A549 (cell line): ENCODE results near the gene SLC12A2. TPM values are rescaled to one million over a fixed set of nuclear protein-coding genes. Genes with fewer than 3 reads are reported as not detected.

Experiments
- ATAC-seq, 2 experiments: fragments of 200-7000 bp in 1 of 2; fragments of >200 bp in 1 of 2; cut with Nextera tagmentation in 1 of 2; cut with Tn5 transposase in 1 of 2; 3 replicates each; pipeline versions ENCODE4 v1.8.0 to v1.9.1; 2018 to 2020; ENCODE audit warnings: mild to moderate bottlenecking in 1 of 2, moderate library complexity in 1 of 2
- CTCF ChIA-PET: fragments of 300-600 bp; sonication (Branson Sonifier 250); formaldehyde crosslinking; extraction: SDS; loops from one replicate; lab custom pipeline; 2021; ENCODE audit warnings: antibody characterized with exemption, inconsistent platforms; lab: Yijun Ruan, JAX
- POLR2A ChIA-PET: fragments of 350-600 bp; formaldehyde crosslinking; extraction: SDS; loops from one replicate; lab custom pipeline; 2021; ENCODE audit warnings: antibody characterized with exemption, inconsistent platforms; lab: Yijun Ruan, JAX
- DNase-seq, 2 experiments: peaks; one replicate each; pipeline versions ENCODE4 v3.0.0 to v3.0.0-alpha.2; 2011 to 2016; ENCODE audit warnings: low read depth in 1 of 2, low spot score in 1 of 2
- FAIRE-seq: peaks from 2 replicates; lab custom pipeline; 2011; peaks lifted over from hg19 to GRCh38; lab: Jason Lieb, UNC
- H3K27ac ChIP-seq, 2 experiments: fragments of >200 bp; sonication (Bioruptor Twin); formaldehyde crosslinking; 3 replicates each; pipeline ENCODE4 v1.5.1; 2016 to 2017
- H3K4me1 ChIP-seq: fragments of >200 bp; sonication (Bioruptor Twin); formaldehyde crosslinking; 3 replicates; pipeline ENCODE4 v1.6.1; 2016
- H3K4me2 ChIP-seq: fragments of >200 bp; sonication (Bioruptor Twin); formaldehyde crosslinking; 3 replicates; pipeline ENCODE4 v1.6.1; 2016
- H3K4me3 ChIP-seq: fragments of >200 bp; sonication (Bioruptor Twin); formaldehyde crosslinking; 3 replicates; pipeline ENCODE4 v1.5.1; 2016
- H3K9me3 ChIP-seq: fragments of >200 bp; sonication (Bioruptor Twin); formaldehyde crosslinking; 3 replicates; pipeline ENCODE4 v1.6.1; 2016
- BHLHE40 ChIP-seq: IDR thresholded peaks from 2 replicates; pipeline ENCODE4 v1.6.1; 2012; ENCODE audit warnings: low read depth, low read length, inconsistent platforms
- CBX8 ChIP-seq: fragments of 200-600 bp; sonication (generic); IDR thresholded peaks from 2 replicates; pipeline ENCODE4 v1.6.1; 2016
- CHD2 ChIP-seq: fragments of 150-350 bp; IDR thresholded peaks from 2 replicates; pipeline ENCODE4 v1.6.1; 2014; ENCODE audit warnings: low read length; ENCODE audit not compliant: partially characterized antibody
- CHD4 ChIP-seq: fragments of 200-600 bp; sonication (generic); IDR thresholded peaks from 2 replicates; pipeline ENCODE4 v1.6.1; 2016; ENCODE audit warnings: antibody characterized with exemption, mild to moderate bottlenecking, borderline replicate concordance
- EHF ChIP-seq: fragments of 250-450 bp; sonication (Bioruptor Pico); IDR thresholded peaks from 2 replicates; pipeline ENCODE4 v1.5.0; 2020; ENCODE audit warnings: mild to moderate bottlenecking
- ESRRA ChIP-seq: fragments of 150-350 bp; IDR thresholded peaks from 2 replicates; pipeline ENCODE4 v1.6.1; 2014; ENCODE audit warnings: mild to moderate bottlenecking, low read length, borderline replicate concordance
- FOXS1 ChIP-seq: fragments of 250-450 bp; sonication (Bioruptor Pico); IDR thresholded peaks from 2 replicates; pipeline ENCODE4 v1.5.0; 2020; ENCODE audit warnings: mild to moderate bottlenecking, moderate library complexity
- HOXA7 ChIP-seq: fragments of 250-450 bp; sonication (Bioruptor Pico); IDR thresholded peaks from 2 replicates; pipeline ENCODE4 v1.5.0; 2020; ENCODE audit warnings: mild to moderate bottlenecking, moderate library complexity
- HOXB13 ChIP-seq: fragments of 250-450 bp; sonication (Bioruptor Pico); IDR thresholded peaks from 2 replicates; pipeline ENCODE4 v1.5.0; 2020; ENCODE audit warnings: low read depth, mild to moderate bottlenecking, moderate library complexity
- JUN ChIP-seq, 2 experiments: fragments of >200 bp; sonication (Bioruptor Twin); formaldehyde crosslinking; IDR thresholded peaks; 2 replicates in 1 of 2; 3 replicates in 1 of 2; pipeline ENCODE4 v1.6.1; 2016 to 2017
- JUNB ChIP-seq: fragments of >200 bp; sonication (Bioruptor Twin); formaldehyde crosslinking; IDR thresholded peaks from 2 replicates; pipeline ENCODE4 v1.6.1; 2016
- MYC ChIP-seq: IDR thresholded peaks from 2 replicates; pipeline ENCODE4 v1.6.1; 2012; ENCODE audit warnings: mild to moderate bottlenecking, inconsistent platforms, low read length, improper control_type of control experiment, borderline replicate concordance
- NR3C1 ChIP-seq: fragments of >200 bp; sonication (Bioruptor Twin); formaldehyde crosslinking; IDR thresholded peaks from 3 replicates; pipeline ENCODE4 v1.6.1; 2017
- RARB ChIP-seq: fragments of 250-450 bp; sonication (Bioruptor Pico); IDR thresholded peaks from 2 replicates; pipeline ENCODE4 v1.8.0; 2021; ENCODE audit warnings: mild to moderate bottlenecking, moderate library complexity
- TFCP2L1 ChIP-seq: fragments of 250-450 bp; sonication (Bioruptor Pico); IDR thresholded peaks from 2 replicates; pipeline ENCODE4 v1.5.0; 2021; ENCODE audit warnings: mild to moderate bottlenecking
- WGBS: methylation state at CpG from one replicate; pipeline ENCODE4 v1.1.6; 2017; ENCODE audit errors: missing lambda C conversion rate; 5-methylcytosine and 5-hydroxymethylcytosine counted together
- polyA plus RNA-seq, 4 experiments: library from polyadenylated mRNA; depleted of rRNA in 3 of 4; stranded (reverse); fragments of >200 nt; fragmentation: RNase III in 1 of 4; extraction: RNeasy Plus Mini Kit Qiagen cat#74134 plus additional on column Dnase treatment in 1 of 4; gene quantifications; 2 replicates in 3 of 4; 3 replicates in 1 of 4; pipeline ENCODE4 v1.2.3, GENCODE V29; 2011 to 2017
- TF ChIP-seq, protein P1 (sequence below): fragments of >200 bp; sonication (Bioruptor Twin); formaldehyde crosslinking; IDR thresholded peaks from 3 replicates; pipeline ENCODE4 v1.6.1; 2016
- TF ChIP-seq, protein P2 (sequence below): fragments of >200 bp; sonication (Bioruptor Twin); formaldehyde crosslinking; IDR thresholded peaks from 2 replicates; pipeline ENCODE4 v1.6.1; 2016
- TF ChIP-seq, protein P3 (sequence below): fragments of 250-450 bp; sonication (Bioruptor Pico); IDR thresholded peaks from 2 replicates; pipeline ENCODE4 v1.5.0; 2020; ENCODE audit warnings: low read depth, mild to moderate bottlenecking, moderate library complexity
- TF ChIP-seq, protein P4 (sequence below): fragments of 250-450 bp; sonication (Bioruptor Pico); IDR thresholded peaks from 2 replicates; pipeline ENCODE4 v1.5.0; 2021; ENCODE audit warnings: mild to moderate bottlenecking, moderate library complexity, borderline replicate concordance
- TF ChIP-seq, protein P5 (sequence below): fragments of 150-350 bp; IDR thresholded peaks from 2 replicates; pipeline ENCODE4 v1.6.1; 2014; ENCODE audit warnings: low read depth, mild to moderate bottlenecking, low read length
- TF ChIP-seq, protein P6 (sequence below): IDR thresholded peaks from 2 replicates; pipeline ENCODE4 v1.6.1; 2012

SLC12A2 gene
- polyA plus RNA-seq, 2 of the 4 experiments (the other 2 are of a cell fraction) = 17.1 to 99.9 TPM

DNA sequence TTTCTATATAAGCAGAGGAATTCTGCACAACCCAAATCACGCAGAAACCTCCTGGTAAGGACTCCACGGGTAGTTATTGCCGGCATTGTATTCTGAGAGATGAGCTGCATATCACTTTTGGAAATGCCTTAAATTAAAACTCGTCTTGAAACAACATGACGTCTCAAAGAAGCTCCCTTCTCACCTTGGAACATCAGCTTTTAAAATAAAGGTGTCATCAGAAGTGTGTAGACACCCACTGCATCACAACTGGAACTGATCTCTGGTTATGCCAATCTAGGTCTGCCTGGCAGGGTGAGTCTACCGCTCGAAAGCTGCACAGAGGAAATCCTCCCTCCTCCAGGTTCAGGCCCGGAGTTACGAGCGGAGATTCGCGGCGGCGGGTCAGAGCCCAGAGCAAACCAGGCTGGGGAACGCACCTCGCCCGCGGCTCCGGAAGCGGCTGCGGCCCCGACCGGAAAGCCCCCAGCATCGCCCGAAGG lies 974 bp upstream of the SLC12A2 start:
- POLR2A ChIA-PET = interaction anchor here (1.1 to 2.2 kb wide), 7 partner anchors 29 to 205 kb away, joined by 3 to 11 read pairs (median 4); no protein-coding TSS in a partner anchor
- CTCF ChIA-PET = interaction anchor here (0.9 to 3.0 kb wide), 4 partner anchors 10 to 509 kb away, joined by 3 to 15 read pairs (median 6); no protein-coding TSS in a partner anchor
- FAIRE-seq (no peak), ATAC-seq (peak; percentile 40 to 61), DNase-seq (peak in 1 of 2 experiments; percentile 47)
- 0% methylated on average over 8 of the region's 25 CpGs for WGBS
- no peak; the same call in 1 of the 2 replicates for TF ChIP-seq TFCP2L1
- TF ChIP-seq CHD2 = no peak
- no peak for TF ChIP-seq JUNB
- no peak for TF ChIP-seq BHLHE40
- no peak; a peak in 1 of 5 replicates for TF ChIP-seq JUN (IDR thresholded peaks at IDR 0.05)
- TF ChIP-seq, protein P1, sequence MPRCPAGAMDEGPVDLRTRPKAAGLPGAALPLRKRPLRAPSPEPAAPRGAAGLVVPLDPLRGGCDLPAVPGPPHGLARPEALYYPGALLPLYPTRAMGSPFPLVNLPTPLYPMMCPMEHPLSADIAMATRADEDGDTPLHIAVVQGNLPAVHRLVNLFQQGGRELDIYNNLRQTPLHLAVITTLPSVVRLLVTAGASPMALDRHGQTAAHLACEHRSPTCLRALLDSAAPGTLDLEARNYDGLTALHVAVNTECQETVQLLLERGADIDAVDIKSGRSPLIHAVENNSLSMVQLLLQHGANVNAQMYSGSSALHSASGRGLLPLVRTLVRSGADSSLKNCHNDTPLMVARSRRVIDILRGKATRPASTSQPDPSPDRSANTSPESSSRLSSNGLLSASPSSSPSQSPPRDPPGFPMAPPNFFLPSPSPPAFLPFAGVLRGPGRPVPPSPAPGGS = no peak
- TF ChIP-seq RARB (CRISPR knock-in tag) = no peak
- TF ChIP-seq, protein P2, sequence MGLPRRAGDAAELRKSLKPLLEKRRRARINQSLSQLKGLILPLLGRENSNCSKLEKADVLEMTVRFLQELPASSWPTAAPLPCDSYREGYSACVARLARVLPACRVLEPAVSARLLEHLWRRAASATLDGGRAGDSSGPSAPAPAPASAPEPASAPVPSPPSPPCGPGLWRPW = no peak
- peak; percentile 70; the same call in 1 of the 2 replicates for TF ChIP-seq FOXS1 (CRISPR knock-in tag)
- no peak for TF ChIP-seq MYC
- TF ChIP-seq, protein P3, sequence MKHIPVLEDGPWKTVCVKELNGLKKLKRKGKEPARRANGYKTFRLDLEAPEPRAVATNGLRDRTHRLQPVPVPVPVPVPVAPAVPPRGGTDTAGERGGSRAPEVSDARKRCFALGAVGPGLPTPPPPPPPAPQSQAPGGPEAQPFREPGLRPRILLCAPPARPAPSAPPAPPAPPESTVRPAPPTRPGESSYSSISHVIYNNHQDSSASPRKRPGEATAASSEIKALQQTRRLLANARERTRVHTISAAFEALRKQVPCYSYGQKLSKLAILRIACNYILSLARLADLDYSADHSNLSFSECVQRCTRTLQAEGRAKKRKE = peak; percentile 57; the same call in 1 of the 2 replicates
- TF ChIP-seq, protein P4, sequence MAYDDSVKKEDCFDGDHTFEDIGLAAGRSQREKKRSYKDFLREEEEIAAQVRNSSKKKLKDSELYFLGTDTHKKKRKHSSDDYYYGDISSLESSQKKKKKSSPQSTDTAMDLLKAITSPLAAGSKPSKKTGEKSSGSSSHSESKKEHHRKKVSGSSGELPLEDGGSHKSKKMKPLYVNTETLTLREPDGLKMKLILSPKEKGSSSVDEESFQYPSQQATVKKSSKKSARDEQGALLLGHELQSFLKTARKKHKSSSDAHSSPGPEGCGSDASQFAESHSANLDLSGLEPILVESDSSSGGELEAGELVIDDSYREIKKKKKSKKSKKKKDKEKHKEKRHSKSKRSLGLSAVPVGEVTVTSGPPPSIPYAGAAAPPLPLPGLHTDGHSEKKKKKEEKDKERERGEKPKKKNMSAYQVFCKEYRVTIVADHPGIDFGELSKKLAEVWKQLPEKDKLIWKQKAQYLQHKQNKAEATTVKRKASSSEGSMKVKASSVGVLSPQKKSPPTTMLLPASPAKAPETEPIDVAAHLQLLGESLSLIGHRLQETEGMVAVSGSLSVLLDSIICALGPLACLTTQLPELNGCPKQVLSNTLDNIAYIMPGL (CRISPR knock-in tag) = no peak
- no peak for TF ChIP-seq CHD4
- TF ChIP-seq CBX8 = no peak
- TF ChIP-seq, protein P5, sequence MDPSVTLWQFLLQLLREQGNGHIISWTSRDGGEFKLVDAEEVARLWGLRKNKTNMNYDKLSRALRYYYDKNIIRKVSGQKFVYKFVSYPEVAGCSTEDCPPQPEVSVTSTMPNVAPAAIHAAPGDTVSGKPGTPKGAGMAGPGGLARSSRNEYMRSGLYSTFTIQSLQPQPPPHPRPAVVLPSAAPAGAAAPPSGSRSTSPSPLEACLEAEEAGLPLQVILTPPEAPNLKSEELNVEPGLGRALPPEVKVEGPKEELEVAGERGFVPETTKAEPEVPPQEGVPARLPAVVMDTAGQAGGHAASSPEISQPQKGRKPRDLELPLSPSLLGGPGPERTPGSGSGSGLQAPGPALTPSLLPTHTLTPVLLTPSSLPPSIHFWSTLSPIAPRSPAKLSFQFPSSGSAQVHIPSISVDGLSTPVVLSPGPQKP = no peak
- TF ChIP-seq HOXB13 (CRISPR knock-in tag) = peak; percentile 81; the same call in 1 of the 2 replicates
- TF ChIP-seq ESRRA = no peak
- TF ChIP-seq, protein P6, sequence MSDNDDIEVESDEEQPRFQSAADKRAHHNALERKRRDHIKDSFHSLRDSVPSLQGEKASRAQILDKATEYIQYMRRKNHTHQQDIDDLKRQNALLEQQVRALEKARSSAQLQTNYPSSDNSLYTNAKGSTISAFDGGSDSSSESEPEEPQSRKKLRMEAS = no peak
- 0 out of 2 replicates have a peak, but pooled peaks have one; percentile 42 for TF ChIP-seq HOXA7 (CRISPR knock-in tag)
- peak; percentile 78; the same call in 1 of the 2 replicates for TF ChIP-seq EHF (CRISPR knock-in tag)
- no peak for TF ChIP-seq NR3C1
- Histone ChIP-seq H3K4me3 (peak overlapping the region; percentile 88), H3K27ac (peak overlapping the region; percentile 95 to 99), H3K4me2 (peak overlapping the region; percentile 86), H3K4me1 (peaks cover 48% of the 10 kb centered on the region; the same call in 2 of the 3 replicates), H3K9me3 (no peaks in the 10 kb centered on the region)
